Testis (tissue), 2 donors: ENCODE results near the gene CCL17.

Experiments
- POLR2A ChIP-seq: fragments of 450-650 bp; IDR thresholded peaks from one replicate; pipeline ENCODE4 v1.6.1; 2017; ENCODE audit warnings: antibody characterized with exemption, mild to moderate bottlenecking, moderate library complexity
- TF ChIP-seq, protein P1 (sequence below), 3 experiments: fragments of 450-650 bp in 2 of 3; fragments of 200-600 bp in 1 of 3; sonication (generic) in 1 of 3; IDR thresholded peaks; one replicate each; pipeline ENCODE4 v1.5.1; 2016 to 2019; ENCODE audit warnings: antibody characterized with exemption in 3 of 3, mild to moderate bottlenecking in 2 of 3, moderate library complexity in 1 of 3

DNA sequence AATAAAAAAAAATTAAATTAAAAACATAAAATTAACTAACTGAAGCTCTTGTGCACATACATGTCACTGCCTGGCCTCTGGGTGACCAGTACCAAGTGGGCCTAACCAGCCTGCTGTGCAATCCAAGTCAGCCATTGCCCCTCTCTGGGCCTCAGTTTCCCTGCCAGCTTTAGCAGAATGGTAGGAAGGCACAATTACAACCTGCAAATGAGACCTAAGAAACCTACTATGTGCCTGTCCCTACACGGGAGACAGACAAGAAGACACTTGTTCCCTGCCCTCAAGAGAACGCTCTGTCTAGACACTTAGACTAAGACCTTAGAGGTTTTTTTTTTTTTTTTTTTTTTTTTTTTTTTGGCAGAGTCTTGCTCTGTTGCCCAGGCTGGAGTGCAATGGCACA is 40.9 kb downstream of the CCL17 start:
- TF ChIP-seq, protein P1, sequence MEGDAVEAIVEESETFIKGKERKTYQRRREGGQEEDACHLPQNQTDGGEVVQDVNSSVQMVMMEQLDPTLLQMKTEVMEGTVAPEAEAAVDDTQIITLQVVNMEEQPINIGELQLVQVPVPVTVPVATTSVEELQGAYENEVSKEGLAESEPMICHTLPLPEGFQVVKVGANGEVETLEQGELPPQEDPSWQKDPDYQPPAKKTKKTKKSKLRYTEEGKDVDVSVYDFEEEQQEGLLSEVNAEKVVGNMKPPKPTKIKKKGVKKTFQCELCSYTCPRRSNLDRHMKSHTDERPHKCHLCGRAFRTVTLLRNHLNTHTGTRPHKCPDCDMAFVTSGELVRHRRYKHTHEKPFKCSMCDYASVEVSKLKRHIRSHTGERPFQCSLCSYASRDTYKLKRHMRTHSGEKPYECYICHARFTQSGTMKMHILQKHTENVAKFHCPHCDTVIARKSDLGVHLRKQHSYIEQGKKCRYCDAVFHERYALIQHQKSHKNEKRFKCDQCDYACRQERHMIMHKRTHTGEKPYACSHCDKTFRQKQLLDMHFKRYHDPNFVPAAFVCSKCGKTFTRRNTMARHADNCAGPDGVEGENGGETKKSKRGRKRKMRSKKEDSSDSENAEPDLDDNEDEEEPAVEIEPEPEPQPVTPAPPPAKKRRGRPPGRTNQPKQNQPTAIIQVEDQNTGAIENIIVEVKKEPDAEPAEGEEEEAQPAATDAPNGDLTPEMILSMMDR (IDR thresholded peaks at IDR 0.05) = no peak
- no peak for TF ChIP-seq POLR2A
